K562 (cell line): Measurements from ENCODE around the gene MFAP2. TPM values are rescaled to one million over a fixed set of nuclear protein-coding genes. Genes with fewer than 3 reads are reported as not detected.

ENCODE experiments used
- ADNP ChIP-seq: fragments of 200-800 bp; sonication (Bioruptor generic); IDR thresholded peaks from 2 replicates; pipeline ENCODE4 v1.6.1; 2016; ENCODE audit warnings: missing genetic modification characterization, missing compliant biosample characterization
- ATF6 ChIP-seq: sonication (generic); formaldehyde crosslinking; IDR thresholded peaks from 2 replicates; pipeline ENCODE4 v1.4.0; 2020; ENCODE audit warnings: mild to moderate bottlenecking, missing genetic modification reagents
- ELK1 ChIP-seq: sonication (generic); formaldehyde crosslinking; IDR thresholded peaks from 2 replicates; pipeline ENCODE4 v1.8.1; 2022; ENCODE audit warnings: missing genetic modification reagents
- FOXK1 ChIP-seq: sonication (generic); formaldehyde crosslinking; IDR thresholded peaks from 2 replicates; pipeline ENCODE4 v1.8.0; 2022; ENCODE audit warnings: missing genetic modification reagents, mild to moderate bottlenecking, borderline replicate concordance
- GTF2F1 ChIP-seq: IDR thresholded peaks from 2 replicates; pipeline ENCODE4 v1.6.1; 2011; ENCODE audit warnings: low read depth, low read length, improper control_type of control experiment
- NR3C1 ChIP-seq: sonication (generic); formaldehyde crosslinking; IDR thresholded peaks from 2 replicates; pipeline ENCODE4 v1.8.1; 2022; ENCODE audit warnings: missing genetic modification reagents
- PKNOX1 ChIP-seq: fragments of 450-650 bp; IDR thresholded peaks from 2 replicates; pipeline ENCODE4 v1.6.1; 2016
- POLR2G ChIP-seq: fragments of 200-400 bp; formaldehyde crosslinking; IDR thresholded peaks from 2 replicates; pipeline ENCODE4 v1.6.1; 2017; ENCODE audit warnings: low read depth, mild to moderate bottlenecking, antibody characterized with exemption, low read length, moderate library complexity
- POLR2H ChIP-seq: IDR thresholded peaks from 2 replicates; pipeline ENCODE4 v1.6.1; 2016; ENCODE audit warnings: missing genetic modification characterization, low read depth, mild to moderate bottlenecking, control low read depth, missing compliant biosample characterization, moderate library complexity
- RBM34 ChIP-seq: fragments of 200-400 bp; formaldehyde crosslinking; IDR thresholded peaks from 2 replicates; pipeline ENCODE4 v1.6.1; 2018; ENCODE audit warnings: low read length, borderline replicate concordance; ENCODE audit not compliant: insufficient read depth
- SMARCB1 ChIP-seq: IDR thresholded peaks from 2 replicates; pipeline ENCODE4 v1.6.1; 2011; ENCODE audit warnings: improper control_type of control experiment, low read depth; ENCODE audit not compliant: insufficient read length
- TCF7L2 ChIP-seq: fragments of 150-350 bp; IDR thresholded peaks from 2 replicates; pipeline ENCODE4 v1.6.1; 2016; ENCODE audit warnings: low read depth, mild to moderate bottlenecking, low read length, moderate library complexity
- TRIM24 ChIP-seq, 2 experiments: fragments of 450-650 bp; IDR thresholded peaks; 2 replicates each; pipeline ENCODE4 v1.6.1; 2016
- TRIM25 ChIP-seq: fragments of 450-650 bp; IDR thresholded peaks from 2 replicates; pipeline ENCODE4 v1.7.0; 2016; ENCODE audit warnings: borderline replicate concordance
- ZBTB49 ChIP-seq: sonication (generic); formaldehyde crosslinking; IDR thresholded peaks from 2 replicates; pipeline ENCODE4 v1.8.0; 2022; ENCODE audit warnings: missing genetic modification reagents, mild to moderate bottlenecking, borderline replicate concordance
- ZNF639 ChIP-seq, 2 experiments: fragments of 200-800 bp in 1 of 2; sonication (Bioruptor generic) in 1 of 2; sonication (generic) in 1 of 2; formaldehyde crosslinking in 1 of 2; IDR thresholded peaks in 1 of 2; conservative IDR thresholded peaks in 1 of 2; 2 replicates each; pipeline versions ENCODE4 v1.5.0 to v1.6.1; 2016 to 2020; ENCODE audit warnings: missing compliant biosample characterization in 1 of 2, missing genetic modification characterization in 1 of 2, missing genetic modification reagents in 1 of 2
- polyA plus RNA-seq, 8 experiments: library from polyadenylated mRNA; depleted of rRNA in 4 of 8; stranded (reverse) in 5 of 8; unstranded in 3 of 8; fragments of >200 nt; fragmentation: Nextera tagmentation in 2 of 8; fragmentation: Illumina TruSeq in 1 of 8; extraction: Ambion mirVana in 2 of 8; extraction: Trizol in 1 of 8; gene quantifications; 2 replicates each; pipeline versions ENCODE4 v1.2.1 to v1.2.3, GENCODE V29; 2011 to 2014; ENCODE audit warnings: inconsistent platforms in 1 of 8, missing spikeins in 1 of 8
- total RNA-seq, 7 experiments: library from RNA; depleted of rRNA in 6 of 7; stranded (reverse); fragments of >200 nt in 6 of 7; fragmentation: Illumina TruSeq in 2 of 7; extraction: Trizol in 2 of 7; gene quantifications; 2 replicates each; pipeline versions ENCODE4 v1.2.1 to v1.2.3, GENCODE V29; 2011 to 2021; ENCODE audit warnings: low replicate concordance in 1 of 7

Gene MFAP2
- total and polyA plus RNA-seq, 9 of the 15 experiments (the other 6 are each of a cell fraction or from before 2014, with no cell fraction given): not detected

- TF ChIP-seq TRIM25 (no peak), RBM34 (no peak), ZBTB49 (no peak), NR3C1 (no peak), ATF6 (no peak), ADNP (no peak), SMARCB1 (no peak), FOXK1 (CRISPR knock-in tag) (no peak), GTF2F1 (no peak), PKNOX1 (no peak), ZNF639 (CRISPR knock-in tag; conservative IDR thresholded peaks at IDR 0.05 in 1 of 2, IDR thresholded peaks at IDR 0.05 in 1 of 2) (peak in 1 of 2 experiments; percentile 51; a peak in 1 of 4 replicates), TCF7L2 (no peak), POLR2H (tag) (no peak), TRIM24 (IDR thresholded peaks at IDR 0.05) (0 out of 4 replicates have a peak, but pooled peaks of 1 of the 2 experiments have one; percentile 14), ELK1 (CRISPR knock-in tag) (no peak), POLR2G (no peak)
Measured at GRCh38 chr1:17013491-17014320, 33.3 kb upstream of the MFAP2 start (continued).
